Trophoblast cell (in vitro differentiated cells and primary cell): ENCODE data around the gene NFIX.

Source experiments
- DNase-seq, 2 donors: peaks; one replicate each; pipeline ENCODE4 v3.0.0-alpha.2; 2016
- H2AFZ ChIP-seq: 2 replicates; pipeline ENCODE4 v1.6.1; 2013; ENCODE audit warnings: low read length, moderate library complexity, mild to moderate bottlenecking; ENCODE audit not compliant: insufficient read depth, poor library complexity
- H2AK5ac ChIP-seq: 2 replicates; pipeline ENCODE4 v1.6.1; 2013; ENCODE audit warnings: mild to moderate bottlenecking, low read length
- H2BK120ac ChIP-seq: 2 replicates; pipeline ENCODE4 v1.6.1; 2013; ENCODE audit warnings: low read length, mild to moderate bottlenecking, moderate library complexity; ENCODE audit not compliant: insufficient read depth, poor library complexity
- H2BK12ac ChIP-seq: 2 replicates; pipeline ENCODE4 v1.6.1; 2013; ENCODE audit warnings: mild to moderate bottlenecking, low read length, moderate library complexity
- H2BK5ac ChIP-seq: 2 replicates; pipeline ENCODE4 v1.6.1; 2013; ENCODE audit warnings: low read length, low read depth, moderate library complexity, mild to moderate bottlenecking; ENCODE audit not compliant: poor library complexity
- H3K14ac ChIP-seq: 2 replicates; pipeline ENCODE4 v1.6.1; 2013; ENCODE audit warnings: mild to moderate bottlenecking, low read length
- H3K18ac ChIP-seq: 2 replicates; pipeline ENCODE4 v1.6.1; 2013; ENCODE audit warnings: mild to moderate bottlenecking, low read length
- H3K23ac ChIP-seq: 2 replicates; pipeline ENCODE4 v1.6.1; 2013; ENCODE audit warnings: low read length
- H3K27ac ChIP-seq: 2 replicates; pipeline ENCODE4 v1.5.1; 2013; ENCODE audit warnings: low read depth, mild to moderate bottlenecking, inconsistent platforms, low read length, moderate library complexity
- H3K27me3 ChIP-seq: 2 replicates; pipeline ENCODE4 v1.6.1; 2013; ENCODE audit warnings: inconsistent platforms, mild to moderate bottlenecking, low read length, moderate library complexity; ENCODE audit not compliant: insufficient read depth
- H3K36me3 ChIP-seq, 2 experiments: 1 replicate in 1 of 2; 2 replicates in 1 of 2; pipeline ENCODE4 v1.6.1; 2013; ENCODE audit warnings: low read length in 2 of 2, mild to moderate bottlenecking in 2 of 2, moderate library complexity in 1 of 2; ENCODE audit not compliant: insufficient read depth in 2 of 2, control insufficient read depth in 1 of 2
- H3K4ac ChIP-seq: 2 replicates; pipeline ENCODE4 v1.6.1; 2013; ENCODE audit warnings: low read depth, mild to moderate bottlenecking, low read length, moderate library complexity
- H3K4me1 ChIP-seq, 2 experiments: 1 replicate in 1 of 2; 2 replicates in 1 of 2; pipeline ENCODE4 v1.6.1; 2013; ENCODE audit warnings: low read length in 2 of 2, mild to moderate bottlenecking in 2 of 2, moderate library complexity in 1 of 2; ENCODE audit not compliant: insufficient read depth in 2 of 2, control insufficient read depth in 1 of 2
- H3K4me2 ChIP-seq: 2 replicates; pipeline ENCODE4 v1.6.1; 2013; ENCODE audit warnings: inconsistent platforms, mild to moderate bottlenecking, low read length, moderate library complexity
- H3K4me3 ChIP-seq: 2 replicates; pipeline ENCODE4 v1.5.1; 2013; ENCODE audit warnings: mild to moderate bottlenecking, low read depth, low read length, inconsistent platforms
- H3K79me1 ChIP-seq: one replicate; pipeline ENCODE4 v1.6.1; 2013; ENCODE audit warnings: low read length
- H3K79me2 ChIP-seq: 2 replicates; pipeline ENCODE4 v1.6.1; 2013; ENCODE audit warnings: low read length, mild to moderate bottlenecking; ENCODE audit not compliant: control insufficient read depth, insufficient read depth, poor library complexity
- H3K9ac ChIP-seq: 2 replicates; pipeline ENCODE4 v1.6.1; 2013; ENCODE audit warnings: mild to moderate bottlenecking, low read length
- H3K9me3 ChIP-seq: 2 replicates; pipeline ENCODE4 v1.6.1; 2013; ENCODE audit warnings: low read depth, mild to moderate bottlenecking, control low read depth, inconsistent platforms, low read length; ENCODE audit not compliant: insufficient read depth
- H4K12ac ChIP-seq: 2 replicates; pipeline ENCODE4 v1.6.1; 2013; ENCODE audit warnings: low read depth, mild to moderate bottlenecking, low read length, moderate library complexity
- H4K8ac ChIP-seq: 2 replicates; pipeline ENCODE4 v1.6.1; 2013; ENCODE audit warnings: low read depth, mild to moderate bottlenecking, low read length, moderate library complexity
- H4K91ac ChIP-seq: one replicate; pipeline ENCODE4 v1.6.1; 2013; ENCODE audit warnings: low read depth, mild to moderate bottlenecking, low read length, moderate library complexity
- WGBS: extraction: QIAGEN DNeasy Blood & Tissue Kit; methylation state at CpG from one replicate; pipeline ENCODE4 v1.1.7; 2013; ENCODE audit warnings: missing lambda C conversion rate; ENCODE audit not compliant: insufficient read length, insufficient coverage; ENCODE audit errors: extremely low coverage; 5-methylcytosine and 5-hydroxymethylcytosine counted together

Gene NFIX

DNA sequence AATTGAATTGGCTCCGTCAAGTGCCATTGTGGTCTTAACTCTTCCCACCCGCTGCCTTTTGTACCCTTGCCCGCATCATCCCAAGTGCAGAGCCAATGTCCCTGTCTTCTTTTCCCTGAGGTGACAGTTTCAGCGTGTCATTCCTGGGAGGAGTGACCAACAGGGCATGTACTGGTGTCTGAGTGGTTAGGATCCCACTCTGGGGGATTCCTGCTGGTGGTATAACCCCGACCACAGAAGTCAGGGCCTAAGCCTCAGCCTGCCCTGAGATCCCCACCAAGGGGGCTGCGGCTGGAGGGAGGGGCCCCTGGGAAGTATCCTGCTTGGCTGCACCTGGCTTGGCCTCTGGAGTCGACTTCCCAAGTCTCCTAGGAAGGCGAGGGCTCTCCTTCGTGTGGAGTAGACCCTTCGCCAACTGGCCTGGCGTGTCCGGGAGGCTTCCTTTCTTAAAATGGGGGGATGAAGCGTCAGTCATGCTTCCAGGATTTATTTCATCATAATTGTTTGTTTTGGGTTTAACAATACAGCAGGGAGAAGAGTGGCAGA lies 40.6 kb downstream of the NFIX start:
- Histone ChIP-seq H4K91ac (no peak overlapping the region), H3K9me3 (no peaks in the 10 kb centered on the region), H3K4me3 (no peak overlapping the region), H2BK5ac (no peak overlapping the region), H3K18ac (no peak overlapping the region), H3K27ac (no peak overlapping the region), H4K12ac (no peak overlapping the region), H3K14ac (no peak overlapping the region), H2BK12ac (no peak overlapping the region), H3K9ac (no peak overlapping the region), H2AFZ (no peak overlapping the region), H3K79me1 (no peaks in the 10 kb centered on the region), H3K27me3 (peaks cover 52% of the 10 kb centered on the region), H2BK120ac (no peak overlapping the region), H4K8ac (no peak overlapping the region), H3K4me2 (no peak overlapping the region), H2AK5ac (no peak overlapping the region), H3K36me3 (no peaks in the 10 kb centered on the region), H3K23ac (no peak overlapping the region), H3K4ac (no peak overlapping the region), H3K4me1 (peaks cover 10 to 12% of the 10 kb centered on the region in 2 experiments), H3K79me2 (no peaks in the 10 kb centered on the region)
- no peak for DNase-seq
- no CpG with 5 or more reads among the region's 13 CpGs for WGBS

DNA sequence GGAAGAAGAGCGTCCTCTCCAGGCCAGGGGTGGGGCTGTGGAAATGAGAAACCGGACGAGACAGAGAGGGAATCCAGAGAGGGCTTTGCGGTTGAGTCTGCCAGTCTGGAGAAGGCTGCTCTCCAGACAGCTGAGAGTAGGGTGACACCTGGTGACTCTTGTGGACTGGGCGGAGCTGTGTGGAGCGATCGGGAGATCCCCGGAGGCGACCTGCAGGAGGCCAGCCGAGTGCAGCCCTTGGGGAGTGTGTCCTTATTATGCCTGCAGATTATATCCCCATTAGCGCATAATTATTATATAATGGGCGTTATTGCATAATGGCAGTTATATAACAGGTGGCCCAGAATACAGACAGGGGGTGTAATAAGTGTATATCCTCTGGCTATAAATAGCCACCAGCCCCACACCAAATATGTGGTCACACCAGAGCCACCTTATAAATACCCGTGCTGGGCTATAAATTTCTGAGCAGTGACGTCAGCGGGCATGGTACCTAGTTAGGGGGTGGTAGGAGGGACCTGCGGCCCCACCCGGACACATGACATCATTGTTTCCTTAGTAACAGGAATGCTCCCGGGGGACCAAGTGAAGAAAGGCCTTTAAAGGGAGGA lies 41.2 kb downstream of the NFIX start:
- H3K23ac ChIP-seq, result no peak overlapping the region
- WGBS, result no CpG with 5 or more reads among the region's 18 CpGs
- H4K12ac ChIP-seq, result no peak overlapping the region

DNA sequence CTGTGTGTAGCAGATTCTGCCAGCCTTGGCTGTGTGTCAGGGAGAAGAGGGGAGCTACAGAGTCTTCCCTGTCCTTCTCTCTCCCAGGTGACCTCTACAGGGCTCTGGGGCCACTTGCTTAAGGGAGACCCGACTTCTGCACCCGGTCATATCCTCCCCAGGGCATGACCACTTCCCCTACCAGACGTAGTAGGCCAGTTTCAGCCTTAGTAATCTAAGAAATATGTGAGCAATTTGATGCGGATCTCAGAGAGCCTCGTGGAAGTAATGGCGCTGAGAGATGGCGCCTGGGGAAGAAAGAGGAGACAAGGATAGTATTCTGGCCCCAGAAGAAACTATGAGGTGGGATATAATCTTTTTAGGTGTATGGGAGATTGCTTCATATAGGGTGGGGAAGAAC lies 41.9 kb downstream of the NFIX start:
- no peak overlapping the region for H3K27ac ChIP-seq
- H2BK12ac ChIP-seq, result no peak overlapping the region
- DNase-seq, result peak; percentile 16 to 65
- H3K14ac ChIP-seq, result no peak overlapping the region
- no peak overlapping the region for H2BK120ac ChIP-seq
- H4K12ac ChIP-seq, result no peak overlapping the region
- no peak overlapping the region for H2BK5ac ChIP-seq
- no peak overlapping the region for H3K9ac ChIP-seq
- H3K9me3 ChIP-seq, result no peaks in the 10 kb centered on the region
- H3K18ac ChIP-seq, result no peak overlapping the region
- no peak overlapping the region for H3K4me2 ChIP-seq
- H3K4ac ChIP-seq, result no peak overlapping the region
- H3K79me1 ChIP-seq, result no peaks in the 10 kb centered on the region
- no peak overlapping the region for H2AFZ ChIP-seq
- no peaks in the 10 kb centered on the region for H3K36me3 ChIP-seq
- H2AK5ac ChIP-seq, result no peak overlapping the region
- H4K91ac ChIP-seq, result no peak overlapping the region
- H3K23ac ChIP-seq, result no peak overlapping the region
- no peak overlapping the region for H4K8ac ChIP-seq
- WGBS, result no CpG with 5 or more reads among the region's 7 CpGs
- peaks cover 43% of the 10 kb centered on the region for H3K27me3 ChIP-seq
- H3K79me2 ChIP-seq, result no peaks in the 10 kb centered on the region
- H3K4me1 ChIP-seq, result peaks cover 10 to 12% of the 10 kb centered on the region in 2 experiments
- no peak overlapping the region for H3K4me3 ChIP-seq

More for the DNA sequence above, 41.2 kb downstream of the NFIX start:
- Histone ChIP-seq H3K36me3 (no peaks in the 10 kb centered on the region), H3K9me3 (no peaks in the 10 kb centered on the region), H3K9ac (no peak overlapping the region), H3K4ac (no peak overlapping the region), H2AK5ac (no peak overlapping the region), H3K27me3 (peaks cover 49% of the 10 kb centered on the region), H4K91ac (no peak overlapping the region), H2BK12ac (no peak overlapping the region), H3K4me1 (peaks cover 10 to 12% of the 10 kb centered on the region in 2 experiments), H3K79me1 (no peaks in the 10 kb centered on the region), H2BK120ac (no peak overlapping the region), H3K4me3 (no peak overlapping the region), H3K4me2 (no peak overlapping the region), H3K14ac (no peak overlapping the region), H3K18ac (no peak overlapping the region), H2AFZ (no peak overlapping the region), H3K27ac (no peak overlapping the region), H2BK5ac (no peak overlapping the region), H4K8ac (no peak overlapping the region), H3K79me2 (no peaks in the 10 kb centered on the region)
- DNase-seq, result peak in 1 of 2 donors; percentile 35

DNA sequence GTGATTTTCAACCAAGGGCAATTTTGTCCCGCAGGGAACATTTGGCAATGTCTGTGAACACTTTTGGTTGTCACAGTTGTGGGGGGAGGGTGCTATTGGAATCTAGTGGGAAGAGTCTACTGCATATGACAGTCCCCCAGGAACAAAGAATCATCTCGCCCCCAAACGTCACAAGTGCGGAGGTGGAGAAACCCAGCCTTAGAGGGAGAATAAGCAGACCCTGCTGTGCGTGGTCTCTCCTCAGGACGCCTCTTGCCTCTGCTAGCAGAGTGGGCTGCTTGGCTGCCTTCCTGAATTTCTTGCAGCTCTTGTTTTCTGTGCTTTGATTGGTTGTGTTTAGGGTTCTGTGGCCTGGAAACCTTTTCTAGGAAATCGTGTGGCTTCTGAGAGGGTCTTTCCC lies 42.5 kb downstream of the NFIX start:
- Histone ChIP-seq H2BK12ac (no peak overlapping the region), H3K4me2 (no peak overlapping the region), H3K4me1 (peaks cover 10 to 12% of the 10 kb centered on the region in 2 experiments), H2AK5ac (no peak overlapping the region), H3K23ac (no peak overlapping the region), H4K91ac (no peak overlapping the region), H2BK5ac (no peak overlapping the region), H3K27ac (no peak overlapping the region), H4K8ac (no peak overlapping the region), H2AFZ (no peak overlapping the region), H2BK120ac (no peak overlapping the region), H3K79me2 (no peaks in the 10 kb centered on the region), H3K27me3 (peaks cover 42% of the 10 kb centered on the region), H3K14ac (no peak overlapping the region), H3K9me3 (no peaks in the 10 kb centered on the region), H3K36me3 (no peaks in the 10 kb centered on the region), H3K4ac (no peak overlapping the region), H4K12ac (no peak overlapping the region), H3K18ac (no peak overlapping the region), H3K4me3 (no peak overlapping the region), H3K9ac (no peak overlapping the region), H3K79me1 (no peaks in the 10 kb centered on the region)
- DNase-seq, result no peak
- WGBS, result no CpG with 5 or more reads among the region's 7 CpGs
